ENCODE measurements around the gene AFAP1L2. TPM values are rescaled to one million over a fixed set of nuclear protein-coding genes. Genes with fewer than 3 reads are reported as not detected.

The AFAP1L2 gene
- total and polyA plus RNA-seq, 2 experiments from 2014 or later: not detected

DNA sequence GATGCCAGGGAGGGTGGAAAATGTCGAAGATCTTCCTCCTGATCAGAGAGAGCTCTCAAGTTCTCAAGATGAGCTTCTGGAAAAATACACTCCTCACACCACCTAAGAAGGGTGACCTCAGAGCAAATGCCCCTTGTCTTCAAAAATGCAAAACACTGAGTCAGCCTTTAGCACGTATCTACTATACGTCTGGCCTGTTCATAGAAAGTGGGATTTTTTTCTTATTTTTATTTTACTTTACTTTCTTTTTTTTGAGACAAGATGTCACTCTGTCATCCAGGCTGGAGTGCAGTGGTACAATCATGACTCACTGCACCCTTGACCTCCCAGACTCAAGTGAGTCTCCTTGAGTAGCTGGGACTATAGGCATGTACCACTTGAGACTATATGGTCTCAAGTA lies 57.1 kb downstream of the AFAP1L2 start:
- H3K9me3 ChIP-seq (ENCODE audit: low read depth): no peaks in the 10 kb centered on the region
- no peak overlapping the region for H2AFZ ChIP-seq
- H3K36me3 ChIP-seq (ENCODE audit: low read depth): no peaks in the 10 kb centered on the region
- DNase-seq: no peak
- in situ Hi-C loops (cut with MboI): no loop called here
- no peak overlapping the region for H3K9ac ChIP-seq
- 62 to 63% methylated on average over 3 of the region's 3 CpGs for WGBS, 2 experiments (ENCODE audit: low coverage in 1 of 2, low lambda C conversion rate in 2 of 2, missing lambda C conversion rate in 2 of 2)
- no peaks in the 10 kb centered on the region for H3K79me2 ChIP-seq (ENCODE audit: insufficient read depth)
- H3K4me3 ChIP-seq: no peak overlapping the region
- H3F3A ChIP-seq (ENCODE audit: insufficient read depth): no peaks in the 10 kb centered on the region
- H3K9me2 ChIP-seq (ENCODE audit: insufficient read depth): no peaks in the 10 kb centered on the region
- no peak overlapping the region for H3K4me2 ChIP-seq (ENCODE audit: unreplicated experiment)
- no peak overlapping the region for H3K27ac ChIP-seq
- peaks cover 11% of the 10 kb centered on the region; the same call in 1 of the 2 replicates for H3K27me3 ChIP-seq (replicated peaks; ENCODE audit: insufficient read depth)
- no peaks in the 10 kb centered on the region for H4K20me1 ChIP-seq (ENCODE audit: insufficient read depth)
- H3K4me1 ChIP-seq (ENCODE audit: insufficient read depth): no peaks in the 10 kb centered on the region
- TF ChIP-seq EZH2 (IDR thresholded peaks at IDR 0.05; ENCODE audit: insufficient read depth, poor library complexity, severe bottlenecking): no peak
- no peak for TF ChIP-seq EZH2phosphoT487 (IDR thresholded peaks at IDR 0.05; ENCODE audit: insufficient read depth, low read depth)

DNA sequence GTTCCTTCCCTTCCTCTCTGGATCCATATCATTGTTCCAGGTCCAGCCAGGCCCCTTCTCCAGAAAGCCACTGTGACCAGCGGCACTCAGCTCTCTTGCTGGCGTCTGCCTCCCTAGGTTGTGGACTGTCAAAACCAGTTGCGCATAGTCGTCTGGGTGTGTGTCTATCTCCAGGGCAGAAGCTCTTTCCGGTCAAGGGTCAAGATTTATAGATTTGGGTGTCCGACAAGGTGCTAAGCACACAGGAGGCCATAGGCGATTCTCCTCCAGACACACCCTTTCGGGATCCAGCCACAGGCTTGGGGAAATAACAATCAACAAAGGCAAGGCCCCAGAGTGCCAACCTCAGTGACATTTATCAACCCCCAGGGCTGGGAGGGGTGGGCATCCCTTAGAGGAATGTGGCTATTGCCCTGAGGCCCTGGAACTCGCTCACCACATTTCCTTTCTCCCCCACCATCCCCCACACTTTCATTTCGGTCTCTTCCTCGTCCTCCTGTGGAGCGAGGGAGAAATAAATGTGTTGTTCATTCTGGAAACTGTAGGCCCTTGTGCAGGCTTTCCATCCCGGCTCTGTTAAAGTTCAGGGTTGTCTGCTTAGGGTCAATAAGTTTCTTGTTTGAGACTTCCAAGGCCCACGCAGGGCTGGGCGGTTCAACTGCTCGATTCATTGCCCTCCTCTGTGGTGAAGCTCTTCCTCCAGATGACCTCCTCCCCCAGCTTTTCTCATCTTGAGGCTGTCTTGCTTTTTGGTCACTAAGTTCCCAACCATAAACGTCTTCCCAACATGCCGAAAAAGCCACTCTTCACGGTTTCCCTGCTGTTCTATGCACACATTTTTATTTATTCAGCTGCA lies 57.9 kb downstream of the AFAP1L2 start:
- Histone ChIP-seq H3K27me3 (replicated peaks; ENCODE audit: insufficient read depth) (peaks cover 13% of the 10 kb centered on the region; the same call in 1 of the 2 replicates), H3K9ac (no peak overlapping the region), H4K20me1 (ENCODE audit: insufficient read depth) (no peaks in the 10 kb centered on the region), H3K9me2 (ENCODE audit: insufficient read depth) (no peaks in the 10 kb centered on the region), H3K4me2 (ENCODE audit: unreplicated experiment) (no peak overlapping the region), H3K4me1 (ENCODE audit: insufficient read depth) (no peaks in the 10 kb centered on the region), H3K79me2 (ENCODE audit: insufficient read depth) (no peaks in the 10 kb centered on the region), H3K9me3 (ENCODE audit: low read depth) (no peaks in the 10 kb centered on the region), H3K36me3 (ENCODE audit: low read depth) (no peaks in the 10 kb centered on the region), H3K27ac (no peak overlapping the region), H2AFZ (no peak overlapping the region), H3K4me3 (no peak overlapping the region), H3F3A (ENCODE audit: insufficient read depth) (no peaks in the 10 kb centered on the region)
- DNase-seq: no peak
- WGBS, 2 experiments (ENCODE audit: low coverage in 1 of 2, low lambda C conversion rate in 2 of 2, missing lambda C conversion rate in 2 of 2): 60 to 63% methylated on average over 17 to 19 of the region's 19 CpGs
- in situ Hi-C loops (cut with MboI): no loop called here
- TF ChIP-seq EZH2 (IDR thresholded peaks at IDR 0.05; ENCODE audit: insufficient read depth, poor library complexity, severe bottlenecking) (no peak), EZH2phosphoT487 (IDR thresholded peaks at IDR 0.05; ENCODE audit: insufficient read depth, low read depth) (no peak)

DNA sequence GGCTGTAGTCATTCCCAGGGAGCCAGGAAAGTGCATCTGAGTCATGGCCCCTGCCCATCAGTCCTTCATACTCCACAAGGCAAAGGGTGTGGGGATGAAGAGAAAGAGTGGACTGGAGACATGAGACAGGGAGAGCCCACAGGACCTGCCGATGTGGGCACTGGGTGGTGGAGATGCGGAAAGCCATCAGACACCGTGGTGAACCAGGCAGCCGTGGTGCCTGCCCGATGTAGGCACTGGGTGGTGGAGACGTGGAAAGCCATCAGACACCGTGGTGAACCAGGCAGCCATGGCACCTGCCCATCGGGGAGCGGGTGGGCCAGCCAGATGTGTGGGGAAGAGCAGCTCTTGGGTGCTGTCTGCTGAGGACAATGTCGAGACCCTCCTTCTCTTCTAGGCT lies 58.6 kb downstream of the AFAP1L2 start:
- Histone ChIP-seq H3K27ac (no peak overlapping the region), H4K20me1 (ENCODE audit: insufficient read depth) (no peaks in the 10 kb centered on the region), H3K9ac (no peak overlapping the region), H3K79me2 (ENCODE audit: insufficient read depth) (no peaks in the 10 kb centered on the region), H3K9me2 (ENCODE audit: insufficient read depth) (no peaks in the 10 kb centered on the region), H3K36me3 (ENCODE audit: low read depth) (no peaks in the 10 kb centered on the region), H3K4me2 (ENCODE audit: unreplicated experiment) (no peak overlapping the region), H3K4me1 (ENCODE audit: insufficient read depth) (no peaks in the 10 kb centered on the region), H3K4me3 (no peak overlapping the region), H3F3A (ENCODE audit: insufficient read depth) (no peaks in the 10 kb centered on the region), H2AFZ (no peak overlapping the region), H3K9me3 (ENCODE audit: low read depth) (no peaks in the 10 kb centered on the region), H3K27me3 (replicated peaks; ENCODE audit: insufficient read depth) (peaks cover 13% of the 10 kb centered on the region; the same call in 1 of the 2 replicates)
- TF ChIP-seq EZH2 (IDR thresholded peaks at IDR 0.05; ENCODE audit: insufficient read depth, poor library complexity, severe bottlenecking): no peak
- TF ChIP-seq EZH2phosphoT487 (IDR thresholded peaks at IDR 0.05; ENCODE audit: insufficient read depth, low read depth): no peak
- in situ Hi-C loops (cut with MboI): no loop called here
- 67 to 80% methylated on average over 10 of the region's 10 CpGs for WGBS, 2 experiments (ENCODE audit: low coverage in 1 of 2, low lambda C conversion rate in 2 of 2, missing lambda C conversion rate in 2 of 2)
- no peak for DNase-seq

DNA sequence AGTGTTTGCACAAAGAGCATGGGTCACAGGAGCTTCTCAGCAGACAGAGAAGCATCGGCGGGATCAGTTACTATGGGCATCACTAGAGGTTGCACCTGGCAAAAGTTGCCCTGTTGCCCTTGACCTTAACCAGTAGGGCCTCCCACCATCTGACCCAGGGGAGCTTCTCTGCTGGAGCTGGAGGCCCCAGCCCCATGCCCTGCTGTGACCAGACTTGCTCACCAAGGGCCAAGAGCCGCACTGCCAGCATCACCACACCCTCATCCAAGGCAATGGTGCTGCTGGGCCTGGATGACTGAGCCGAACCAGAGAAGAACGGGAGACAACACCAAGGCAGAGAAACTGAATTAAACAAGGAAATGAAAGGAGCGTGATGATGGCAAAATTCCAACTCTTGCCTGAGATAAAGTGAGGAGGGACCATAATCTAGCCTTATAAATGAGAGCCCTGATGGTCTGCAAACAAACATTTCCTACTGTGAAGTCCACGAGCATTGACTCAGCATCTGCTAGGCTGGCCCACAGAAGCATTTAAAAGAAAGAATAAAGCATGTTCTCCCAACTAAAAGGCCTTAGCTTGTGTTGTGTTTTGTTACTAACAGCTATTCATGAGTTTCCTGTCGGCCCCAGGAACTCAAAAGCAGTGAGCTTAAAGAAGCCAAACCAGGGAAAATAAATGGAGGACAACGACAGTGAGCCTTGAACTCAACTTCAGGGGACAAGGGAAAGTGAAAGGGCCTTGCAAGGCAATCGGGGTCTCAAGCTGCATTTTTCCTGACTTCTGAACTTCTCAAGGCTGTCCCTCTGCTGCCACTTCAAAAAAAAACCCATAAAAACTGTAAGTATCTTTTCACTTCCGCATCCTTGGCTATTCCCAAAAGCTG lies 60.4 kb downstream of the AFAP1L2 start:
- Histone ChIP-seq H3K9ac (no peak overlapping the region), H3F3A (ENCODE audit: insufficient read depth) (no peaks in the 10 kb centered on the region), H3K4me3 (no peak overlapping the region), H2AFZ (no peak overlapping the region), H3K4me2 (ENCODE audit: unreplicated experiment) (no peak overlapping the region), H3K27ac (no peak overlapping the region), H3K9me3 (ENCODE audit: low read depth) (no peaks in the 10 kb centered on the region), H3K36me3 (ENCODE audit: low read depth) (no peaks in the 10 kb centered on the region), H4K20me1 (ENCODE audit: insufficient read depth) (no peaks in the 10 kb centered on the region), H3K4me1 (ENCODE audit: insufficient read depth) (no peaks in the 10 kb centered on the region), H3K27me3 (replicated peaks; ENCODE audit: insufficient read depth) (0 out of 2 replicates have a peak, but pooled peaks cover 6% of the 10 kb centered on the region), H3K79me2 (ENCODE audit: insufficient read depth) (no peaks in the 10 kb centered on the region), H3K9me2 (ENCODE audit: insufficient read depth) (no peaks in the 10 kb centered on the region)
- TF ChIP-seq EZH2 (IDR thresholded peaks at IDR 0.05; ENCODE audit: insufficient read depth, poor library complexity, severe bottlenecking) (no peak), EZH2phosphoT487 (IDR thresholded peaks at IDR 0.05; ENCODE audit: insufficient read depth, low read depth) (no peak)
- in situ Hi-C loops (cut with MboI): no loop called here
- WGBS, 2 experiments (ENCODE audit: low coverage in 1 of 2, low lambda C conversion rate in 2 of 2, missing lambda C conversion rate in 2 of 2): 49 to 56% methylated on average over 11 of the region's 11 CpGs
- no peak for DNase-seq
